HFFc6 (cell line): ENCODE measurements around the gene RAMP3. TPM values are rescaled to one million over a fixed set of nuclear protein-coding genes. Genes with fewer than 3 reads are reported as not detected.

ENCODE experiments used
- DNase-seq: peaks from one replicate; pipeline ENCODE4 v3.0.0-alpha.2; 2018
- H3K27ac Mint-ChIP-seq: 2 replicates; pipeline ENCODE4 v1.8.0; 2020; ENCODE audit warnings: mild to moderate bottlenecking, mixed read lengths
- H3K27me3 Mint-ChIP-seq: 2 replicates; pipeline ENCODE4 v1.8.0; 2021; ENCODE audit warnings: mild to moderate bottlenecking, moderate library complexity, mixed read lengths; ENCODE audit not compliant: insufficient read depth
- H3K36me3 Mint-ChIP-seq: 2 replicates; pipeline ENCODE4 v1.8.0; 2021; ENCODE audit warnings: low read depth, mixed read lengths
- H3K4me1 Mint-ChIP-seq: 2 replicates; pipeline ENCODE4 v1.8.0; 2020; ENCODE audit warnings: low read depth, mixed read lengths
- H3K4me3 Mint-ChIP-seq: 2 replicates; pipeline ENCODE4 v1.8.0; 2020; ENCODE audit warnings: mild to moderate bottlenecking, moderate library complexity, mixed read lengths
- H3K9me3 Mint-ChIP-seq: 2 replicates; pipeline ENCODE4 v1.8.0; 2020; ENCODE audit warnings: mild to moderate bottlenecking, mixed read lengths
- CTCF ChIP-seq: fragments of 200-600 bp; sonication (generic); IDR thresholded peaks from 2 replicates; pipeline ENCODE4 v1.5.0; 2021; ENCODE audit warnings: antibody characterized with exemption, mild to moderate bottlenecking
- total RNA-seq, 6 experiments: library from RNA; stranded (reverse); fragmentation: NEBNext Ultra II Directional; extraction: Animal tissue kit (Norgen Biotek cat#: 25700); gene quantifications; 2 replicates in 1 of 6; 3 replicates in 5 of 6; pipeline ENCODE4 v1.2.3, GENCODE V29; 2021

The RAMP3 gene
- total RNA-seq, 6 experiments from 2014 or later, result not detected

DNA sequence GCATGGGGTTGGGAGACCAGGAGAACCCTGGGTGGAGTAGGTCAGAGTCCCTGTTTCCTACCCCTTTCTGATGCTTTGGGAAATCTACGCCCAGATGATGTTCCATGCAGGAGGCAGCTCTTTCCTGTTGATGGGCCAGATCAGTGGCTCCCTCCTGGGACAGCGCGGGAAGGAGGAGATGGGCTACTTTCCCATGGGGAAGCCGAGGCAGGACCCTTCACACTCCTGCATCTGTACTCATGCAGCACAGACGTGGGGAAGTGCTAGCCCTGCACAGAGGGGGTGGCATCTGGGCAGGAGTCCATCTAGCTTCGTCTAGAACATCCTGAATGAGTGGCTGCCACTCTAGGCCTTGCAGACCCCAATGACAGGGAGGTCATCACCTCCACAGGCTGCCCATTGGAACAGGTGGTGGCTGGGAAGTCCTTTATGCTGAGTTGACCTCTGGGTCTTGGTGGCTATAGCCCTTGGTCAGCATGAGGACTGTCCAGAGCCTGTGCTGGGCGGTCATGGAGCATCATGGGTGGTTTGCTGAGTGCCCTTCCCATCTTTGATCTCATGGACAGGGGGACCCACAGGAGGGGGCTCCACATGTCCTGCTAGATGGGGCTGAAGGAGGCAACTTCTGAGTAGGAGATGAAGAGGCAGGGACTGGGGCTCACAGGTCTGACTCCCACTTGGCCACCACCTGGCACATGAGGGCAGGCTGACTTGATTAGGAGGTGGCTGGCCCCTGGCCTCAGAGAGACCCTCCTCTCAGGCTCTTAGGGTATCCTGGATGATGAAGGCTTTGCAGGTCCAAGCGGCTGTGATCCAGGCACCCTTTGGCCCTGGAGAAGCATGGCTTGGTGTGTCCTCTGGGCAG is 24.6 kb downstream of the RAMP3 start:
- H3K27me3 Mint-ChIP-seq, result peaks cover 27% of the 10 kb centered on the region
- no peak for DNase-seq
- no peak for TF ChIP-seq CTCF
- no peak overlapping the region for H3K27ac Mint-ChIP-seq
- H3K4me3 Mint-ChIP-seq, result no peak overlapping the region
- no peaks in the 10 kb centered on the region for H3K4me1 Mint-ChIP-seq
- H3K36me3 Mint-ChIP-seq, result no peaks in the 10 kb centered on the region
- no peaks in the 10 kb centered on the region for H3K9me3 Mint-ChIP-seq

- no peak overlapping the region for H3K4me3 Mint-ChIP-seq
- no peaks in the 10 kb centered on the region for H3K9me3 Mint-ChIP-seq
- H3K27ac Mint-ChIP-seq, result no peak overlapping the region
- DNase-seq, result no peak
- TF ChIP-seq CTCF, result no peak
- H3K36me3 Mint-ChIP-seq, result no peaks in the 10 kb centered on the region
- H3K4me1 Mint-ChIP-seq, result no peaks in the 10 kb centered on the region
- peaks cover 28% of the 10 kb centered on the region for H3K27me3 Mint-ChIP-seq
Observed at GRCh38 chr7:45182856-45183710, 25.5 kb downstream of the RAMP3 start.

GRCh38 chr7:45183711-45184210 is 26.2 kb downstream of the RAMP3 start:
- H3K27me3 Mint-ChIP-seq, result peaks cover 25% of the 10 kb centered on the region
- H3K36me3 Mint-ChIP-seq, result no peaks in the 10 kb centered on the region
- TF ChIP-seq CTCF, result no peak
- H3K9me3 Mint-ChIP-seq, result no peaks in the 10 kb centered on the region
- H3K27ac Mint-ChIP-seq, result no peak overlapping the region
- no peaks in the 10 kb centered on the region for H3K4me1 Mint-ChIP-seq
- no peak for DNase-seq
- H3K4me3 Mint-ChIP-seq, result no peak overlapping the region

- no peak overlapping the region for H3K4me3 Mint-ChIP-seq
- TF ChIP-seq CTCF, result no peak
- H3K9me3 Mint-ChIP-seq, result no peaks in the 10 kb centered on the region
- no peak for DNase-seq
- H3K4me1 Mint-ChIP-seq, result no peaks in the 10 kb centered on the region
- no peak overlapping the region for H3K27ac Mint-ChIP-seq
- H3K36me3 Mint-ChIP-seq, result no peaks in the 10 kb centered on the region
- peaks cover 28% of the 10 kb centered on the region for H3K27me3 Mint-ChIP-seq
Observed at GRCh38 chr7:45184326-45185027, 26.9 kb downstream of the RAMP3 start.
